ENCODE measurements around the gene DNAJC30. TPM values are rescaled to one million over a fixed set of nuclear protein-coding genes. Genes with fewer than 3 reads are reported as not detected.
"Not testable (repeated sequence)": the region's sequence is repeated elsewhere in the genome, so short reads cannot be mapped to it uniquely, and the experiment has no call there.

Gene DNAJC30
- total RNA-seq, 1 donor from 2014 or later = 2.4 TPM

DNA sequence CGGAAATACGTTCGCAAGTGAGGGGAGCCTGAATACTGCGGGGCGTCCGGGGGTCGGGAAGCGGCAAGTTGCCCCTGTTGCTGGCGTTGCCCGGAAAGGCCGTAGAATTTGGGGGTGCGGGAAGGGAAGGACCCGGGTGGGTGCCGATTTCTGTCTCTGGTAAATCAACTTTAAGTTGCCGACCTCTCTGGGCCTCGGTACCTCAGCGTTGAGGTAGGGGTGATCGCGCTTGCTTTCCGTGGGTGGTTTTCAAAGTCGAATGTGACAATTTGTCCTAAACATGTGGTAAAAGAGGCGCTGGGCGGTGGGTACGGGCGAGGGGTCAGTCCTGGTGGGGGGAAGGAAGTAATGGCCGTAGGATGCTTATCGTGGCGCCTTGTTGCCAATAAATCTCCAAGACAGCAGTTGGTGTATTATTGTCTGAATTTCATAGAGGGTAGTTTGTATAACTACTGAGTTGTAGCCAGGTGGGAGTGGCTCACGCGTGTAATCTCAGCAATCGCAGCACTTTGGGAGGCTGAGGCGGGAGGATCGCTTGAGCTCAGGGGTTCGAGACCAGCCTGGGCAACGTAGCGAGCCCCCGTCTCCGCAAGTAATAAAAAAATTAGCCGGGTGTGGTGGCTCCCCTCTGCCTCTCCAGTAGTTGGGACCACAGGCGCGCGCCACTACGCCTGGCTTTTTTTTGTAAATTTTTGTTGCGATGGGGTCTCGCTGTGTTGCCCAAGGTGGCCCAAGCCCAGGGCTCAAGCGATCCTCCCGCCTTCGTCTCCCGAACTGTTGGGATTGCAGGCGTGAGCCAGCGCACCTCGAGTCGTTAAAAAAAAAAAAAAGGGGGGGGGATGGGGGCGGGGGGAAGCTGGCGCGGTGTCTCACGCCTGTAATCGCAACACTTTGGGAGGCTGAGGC is 788 bp upstream of the DNAJC30 start:
- peak; percentile 28 to 35 for DNase-seq (ENCODE audit: low read depth in 2 of 2)

GRCh38 chr7:73682745-73683055 is 553 bp downstream of the DNAJC30 start:
- DNase-seq (ENCODE audit: low read depth in 2 of 2) = no peak

- DNase-seq (ENCODE audit: low read depth in 2 of 2) = peak in 1 of 2 donors; percentile 55
These were observed 2.2 kb downstream of the DNAJC30 start for GRCh38 chr7:73681031-73681430.

DNA sequence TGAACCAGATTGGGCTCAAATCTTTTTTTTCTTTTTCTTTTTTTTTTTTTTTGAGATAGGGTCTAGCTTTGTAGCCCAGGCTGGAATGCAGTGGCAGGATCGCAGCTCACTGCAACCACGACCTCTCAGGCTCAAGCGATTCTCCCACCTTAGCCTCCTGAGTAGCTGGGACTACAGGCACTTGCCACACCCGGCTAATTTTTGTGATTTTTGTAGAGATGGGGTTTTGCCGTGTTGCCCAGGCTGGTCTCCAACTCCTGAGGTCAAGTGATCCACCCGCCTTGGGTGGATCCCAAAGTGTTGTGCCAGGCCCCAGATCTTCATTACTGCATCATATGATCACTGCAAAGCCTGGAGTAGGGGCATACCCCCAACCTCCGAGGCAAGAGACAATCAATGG is 2.8 kb downstream of the DNAJC30 start:
- no peak for DNase-seq (ENCODE audit: low read depth in 2 of 2)

- DNase-seq (ENCODE audit: low read depth in 2 of 2) = no peak
These were observed 3.5 kb downstream of the DNAJC30 start for GRCh38 chr7:73679709-73680108.

GRCh38 chr7:73678862-73679261 is 4.4 kb downstream of the DNAJC30 start:
- no peak for DNase-seq (ENCODE audit: low read depth in 2 of 2)

DNA sequence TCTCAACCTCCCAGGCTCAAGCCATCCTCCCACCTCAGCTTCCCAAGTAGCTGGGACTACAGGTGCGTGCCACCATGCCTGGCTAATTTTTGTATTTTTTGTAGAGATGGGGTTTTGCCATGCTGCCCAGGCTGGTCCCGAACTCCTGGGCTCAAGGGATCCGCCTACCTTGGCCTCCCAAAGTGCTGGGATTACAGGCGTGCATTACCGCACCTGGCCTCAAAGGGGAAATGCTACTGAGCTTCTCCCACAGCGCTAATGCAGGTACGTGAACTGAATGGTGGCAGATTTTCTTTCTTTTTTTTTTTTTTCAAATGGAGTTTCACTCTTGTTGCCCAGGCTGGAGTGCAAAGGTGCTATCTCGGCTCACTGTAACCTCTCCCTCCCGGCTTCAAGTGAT is 7.2 kb downstream of the DNAJC30 start:
- DNase-seq (ENCODE audit: low read depth in 2 of 2) = not testable (repeated sequence)

GRCh38 chr7:73674468-73675124 is 8.7 kb downstream of the DNAJC30 start:
- peak in 1 of 2 donors; percentile 14 for DNase-seq (ENCODE audit: low read depth in 2 of 2)

- no peak for DNase-seq (ENCODE audit: low read depth in 2 of 2)
These were observed 11.3 kb downstream of the DNAJC30 start for GRCh38 chr7:73671857-73672445.

GRCh38 chr7:73671322-73671661 is 12.0 kb downstream of the DNAJC30 start:
- DNase-seq (ENCODE audit: low read depth in 2 of 2) = no peak

GRCh38 chr7:73669858-73670385 is 13.3 kb downstream of the DNAJC30 start:
- DNase-seq (ENCODE audit: low read depth in 2 of 2) = no peak

DNA sequence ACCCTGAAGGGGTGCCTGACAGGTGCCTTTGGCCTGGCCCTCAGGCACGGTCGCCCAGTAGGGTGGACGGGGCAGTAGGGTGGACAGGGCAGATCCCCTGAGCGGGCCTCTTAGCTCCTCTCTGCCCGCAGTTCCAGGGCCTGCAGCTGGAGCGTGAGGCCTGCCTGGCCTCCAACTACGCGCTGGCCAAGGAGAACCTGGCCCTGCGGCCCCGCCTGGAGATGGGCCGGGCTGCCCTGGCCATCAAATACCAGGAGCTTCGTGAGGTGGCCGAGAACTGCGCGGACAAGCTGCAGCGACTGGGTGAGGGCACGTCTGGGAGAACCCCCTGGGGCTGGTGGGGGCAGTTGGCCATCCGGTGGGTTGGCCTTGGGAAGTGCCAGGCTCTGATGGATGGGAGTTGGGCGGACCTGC is 14.0 kb downstream of the DNAJC30 start:
- DNase-seq (ENCODE audit: low read depth in 2 of 2) = no peak

DNA sequence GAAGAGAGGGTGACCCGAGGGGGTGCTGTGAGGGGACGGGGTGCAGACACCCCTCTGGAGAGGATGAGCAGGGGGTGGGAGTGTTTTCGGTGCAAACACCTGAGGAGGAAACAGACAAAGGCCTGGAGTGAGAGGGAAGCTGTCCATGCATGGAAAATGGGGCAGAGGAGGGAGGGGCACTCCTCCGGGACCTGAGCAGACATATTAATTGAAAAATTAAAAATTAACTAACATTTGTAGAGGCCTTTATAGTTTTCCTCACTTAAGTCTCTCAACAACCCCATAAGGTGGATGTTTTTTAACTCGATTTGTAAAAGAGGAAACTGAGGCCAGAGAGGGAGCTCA is 14.4 kb downstream of the DNAJC30 start:
- DNase-seq (ENCODE audit: low read depth in 2 of 2) = no peak

DNA sequence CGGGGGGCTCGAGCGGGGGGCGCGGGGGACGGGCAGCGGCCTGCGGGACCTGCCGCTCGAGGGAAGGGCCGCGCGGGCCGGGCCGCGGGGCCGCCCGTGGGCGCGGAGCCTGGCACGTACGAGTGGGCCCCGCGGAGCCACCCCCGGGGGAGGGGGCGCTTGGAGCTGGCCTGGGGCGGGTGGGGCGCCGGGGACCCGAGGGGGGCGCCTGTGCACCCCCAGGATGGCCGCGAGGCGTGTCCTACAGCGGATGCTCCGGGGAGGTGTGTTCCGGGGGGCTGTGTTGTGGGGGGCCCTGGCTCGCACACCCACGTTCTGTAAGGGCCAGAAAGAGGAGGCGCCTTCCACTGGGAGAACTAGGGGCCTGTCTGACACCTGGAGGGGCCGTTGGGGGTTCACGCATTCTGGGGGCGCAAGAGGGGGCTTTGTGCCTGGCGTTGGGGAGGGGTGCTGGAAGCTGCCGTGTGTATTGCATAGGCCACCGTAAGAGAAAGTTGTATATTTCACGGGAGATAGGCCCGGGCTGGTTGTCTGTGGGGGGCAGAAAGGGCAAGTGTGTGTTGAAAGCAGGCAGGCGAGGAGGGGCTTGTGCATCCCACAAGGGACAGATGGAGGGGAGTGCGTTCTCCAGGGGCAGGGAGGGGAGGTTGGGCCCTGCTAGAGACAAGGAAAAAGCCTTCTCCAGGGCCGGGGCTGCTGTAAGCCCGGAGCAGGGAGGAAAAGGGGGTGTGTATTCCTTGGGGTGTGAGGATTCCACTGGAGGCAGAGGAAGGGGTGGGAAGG is 15.0 kb downstream of the DNAJC30 start:
- DNase-seq (ENCODE audit: low read depth in 2 of 2) = peak in 1 of 2 donors; percentile 17

DNA sequence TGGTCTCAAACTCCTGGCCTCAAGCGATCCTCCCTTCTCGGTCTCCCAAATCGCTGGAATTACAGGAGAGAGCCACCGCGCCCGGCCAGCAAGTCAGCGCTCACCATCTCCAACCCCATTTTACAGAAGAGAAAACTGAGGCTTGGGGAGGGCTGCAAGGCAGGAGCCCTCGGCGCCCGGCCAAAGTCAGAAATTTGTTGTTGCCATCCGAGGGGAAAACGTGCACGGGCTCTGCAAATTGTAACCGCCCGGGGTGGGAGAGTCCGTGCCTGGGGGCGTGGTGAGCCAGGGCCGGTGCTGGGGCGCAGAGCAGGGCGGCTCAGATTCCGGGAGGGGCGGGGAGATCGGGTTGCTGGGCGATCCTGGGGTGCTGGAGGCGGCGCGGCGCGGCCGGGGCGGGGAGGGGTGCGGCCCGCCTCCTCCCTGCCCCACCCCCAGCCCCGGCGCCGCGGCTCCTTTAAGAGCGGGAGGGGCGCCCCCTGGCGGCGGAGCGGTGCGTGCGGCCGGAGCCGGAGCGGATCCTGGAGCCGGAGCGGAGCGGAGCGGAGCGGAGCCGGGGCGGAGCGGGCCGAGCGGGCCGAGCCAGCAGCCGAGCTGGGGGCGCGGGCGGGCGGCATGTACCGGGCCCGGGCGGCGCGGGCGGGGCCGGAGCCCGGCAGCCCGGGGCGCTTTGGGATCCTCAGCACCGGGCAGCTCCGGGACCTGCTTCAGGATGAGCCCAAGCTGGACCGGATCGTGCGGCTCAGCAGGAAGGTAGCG is 15.7 kb downstream of the DNAJC30 start, which contains the start of gene VPS37D:
VPS37D (plus strand) TSS at position 488 of the 759 bp plus-strand sequence; CDS start at position 616, 128 bp downstream.
- DNase-seq (ENCODE audit: low read depth in 2 of 2) = peak; percentile 80 to 89

DNA sequence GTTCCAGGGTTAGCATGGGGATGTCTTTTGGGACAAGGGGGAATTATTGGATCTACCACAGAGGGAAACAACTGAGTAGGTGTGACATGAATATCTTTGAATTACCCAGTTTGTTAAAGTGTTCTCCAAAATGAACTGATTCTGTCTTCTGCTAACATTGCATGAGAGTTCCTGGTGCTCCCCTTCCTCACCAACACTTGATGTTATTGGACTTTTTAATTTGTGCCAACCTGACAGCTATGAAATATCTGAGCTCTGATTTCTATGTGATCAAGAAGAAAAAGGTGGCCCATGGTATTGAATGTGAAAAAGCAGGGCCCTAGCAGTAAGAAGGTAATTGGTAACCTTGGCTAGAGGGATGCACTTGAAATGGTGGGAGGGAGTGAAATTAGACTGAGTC is 20.2 kb downstream of the DNAJC30 start:
- DNase-seq (ENCODE audit: low read depth in 2 of 2) = no peak

- DNase-seq (ENCODE audit: low read depth in 2 of 2) = not testable (repeated sequence)
These were observed 22.7 kb downstream of the DNAJC30 start for GRCh38 chr7:73660594-73660993.

DNA sequence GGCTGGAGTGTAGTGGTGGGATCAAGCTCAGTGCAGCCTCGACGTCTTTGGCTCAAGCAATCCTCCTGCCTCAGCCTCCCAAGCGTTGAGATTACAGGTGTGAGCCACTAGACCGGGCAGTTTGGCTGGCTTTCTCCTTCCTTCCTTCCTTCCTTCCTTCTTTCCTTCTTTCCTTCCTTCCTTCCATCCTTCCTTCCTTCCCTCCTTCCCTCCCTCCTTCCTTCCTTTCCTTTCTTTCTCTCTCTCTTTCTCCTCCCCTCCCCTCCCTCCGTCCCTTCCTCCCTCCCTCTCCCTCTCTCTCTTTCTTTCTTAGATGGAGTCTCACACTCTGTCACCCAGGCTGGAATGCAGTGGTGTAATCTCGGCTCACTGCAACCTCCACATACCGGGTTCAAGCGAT is 23.3 kb downstream of the DNAJC30 start:
- no peak for DNase-seq (ENCODE audit: low read depth in 2 of 2)

- DNase-seq (ENCODE audit: low read depth in 2 of 2) = not testable (repeated sequence)
These were observed 27.9 kb downstream of the DNAJC30 start for GRCh38 chr7:73655309-73655708.

DNA sequence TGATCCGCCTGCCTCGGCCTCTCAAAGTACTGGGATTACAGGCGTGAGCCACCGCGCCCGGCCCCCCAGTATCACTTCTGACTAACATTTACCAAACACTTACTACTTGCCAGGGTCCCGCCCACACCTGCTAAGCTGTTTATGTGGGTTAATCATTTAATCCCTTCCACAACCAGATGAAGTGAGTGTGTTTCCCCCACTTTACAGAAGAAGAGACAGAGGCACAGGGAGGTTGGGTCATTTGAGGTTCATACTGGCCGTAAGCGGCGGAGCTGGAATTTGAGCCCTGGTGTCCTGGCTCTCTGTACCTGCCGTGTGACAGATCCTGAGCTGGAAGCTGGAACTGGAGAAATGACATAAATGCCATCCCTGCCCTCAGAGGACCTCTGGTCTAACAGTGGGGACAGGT is 30.7 kb downstream of the DNAJC30 start:
- no peak for DNase-seq (ENCODE audit: low read depth in 2 of 2)

GRCh38 chr7:73650524-73650923 is 32.7 kb downstream of the DNAJC30 start:
- no peak for DNase-seq (ENCODE audit: low read depth in 2 of 2)
